ENCODE data around the gene ROR2.

DNA sequence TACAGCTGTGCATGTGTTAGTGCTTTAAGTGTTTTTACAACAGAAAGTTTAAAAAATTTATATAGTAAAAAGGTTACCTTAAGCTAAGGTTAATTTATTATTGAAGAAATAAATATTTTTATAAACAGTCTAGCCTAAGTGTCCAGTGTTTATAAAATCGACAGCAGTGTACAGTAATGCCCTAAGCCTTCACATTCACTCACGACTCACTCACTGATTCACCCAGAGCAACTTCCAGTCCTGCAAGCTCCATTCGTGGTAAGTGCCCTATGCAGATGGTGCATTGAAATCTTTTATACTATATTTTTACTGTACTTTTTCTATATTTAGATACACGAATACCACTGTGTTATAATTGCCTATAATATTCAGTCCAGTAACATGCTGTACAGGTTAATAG lies 159.1 kb downstream of the ROR2 start:
- TF ChIP-seq SIN3A (IDR thresholded peaks at IDR 0.05; ENCODE audit: borderline replicate concordance, insufficient read depth, low read length) (no peak), POLR2AphosphoS5 (IDR thresholded peaks at IDR 0.05; ENCODE audit: low read depth, low read length) (no peak), TAF1 (IDR thresholded peaks at IDR 0.05; ENCODE audit: borderline replicate concordance, insufficient read depth, low read length) (no peak)
- TF ChIP-seq, protein P1, sequence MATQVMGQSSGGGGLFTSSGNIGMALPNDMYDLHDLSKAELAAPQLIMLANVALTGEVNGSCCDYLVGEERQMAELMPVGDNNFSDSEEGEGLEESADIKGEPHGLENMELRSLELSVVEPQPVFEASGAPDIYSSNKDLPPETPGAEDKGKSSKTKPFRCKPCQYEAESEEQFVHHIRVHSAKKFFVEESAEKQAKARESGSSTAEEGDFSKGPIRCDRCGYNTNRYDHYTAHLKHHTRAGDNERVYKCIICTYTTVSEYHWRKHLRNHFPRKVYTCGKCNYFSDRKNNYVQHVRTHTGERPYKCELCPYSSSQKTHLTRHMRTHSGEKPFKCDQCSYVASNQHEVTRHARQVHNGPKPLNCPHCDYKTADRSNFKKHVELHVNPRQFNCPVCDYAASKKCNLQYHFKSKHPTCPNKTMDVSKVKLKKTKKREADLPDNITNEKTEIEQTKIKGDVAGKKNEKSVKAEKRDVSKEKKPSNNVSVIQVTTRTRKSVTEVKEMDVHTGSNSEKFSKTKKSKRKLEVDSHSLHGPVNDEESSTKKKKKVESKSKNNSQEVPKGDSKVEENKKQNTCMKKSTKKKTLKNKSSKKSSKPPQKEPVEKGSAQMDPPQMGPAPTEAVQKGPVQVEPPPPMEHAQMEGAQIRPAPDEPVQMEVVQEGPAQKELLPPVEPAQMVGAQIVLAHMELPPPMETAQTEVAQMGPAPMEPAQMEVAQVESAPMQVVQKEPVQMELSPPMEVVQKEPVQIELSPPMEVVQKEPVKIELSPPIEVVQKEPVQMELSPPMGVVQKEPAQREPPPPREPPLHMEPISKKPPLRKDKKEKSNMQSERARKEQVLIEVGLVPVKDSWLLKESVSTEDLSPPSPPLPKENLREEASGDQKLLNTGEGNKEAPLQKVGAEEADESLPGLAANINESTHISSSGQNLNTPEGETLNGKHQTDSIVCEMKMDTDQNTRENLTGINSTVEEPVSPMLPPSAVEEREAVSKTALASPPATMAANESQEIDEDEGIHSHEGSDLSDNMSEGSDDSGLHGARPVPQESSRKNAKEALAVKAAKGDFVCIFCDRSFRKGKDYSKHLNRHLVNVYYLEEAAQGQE (IDR thresholded peaks at IDR 0.05; ENCODE audit: insufficient read depth in 1 of 2, low read depth in 2 of 2, low read length in 2 of 2), result no peak
